ENCODE measurements around the gene SLC45A1. TPM values are rescaled to one million over a fixed set of nuclear protein-coding genes. Genes with fewer than 3 reads are reported as not detected.

SLC45A1 gene
- total and polyA plus RNA-seq, 2 donors (not counting 1 experiment from before 2014, with no cell fraction given): 0.54 to 0.64 TPM

DNA sequence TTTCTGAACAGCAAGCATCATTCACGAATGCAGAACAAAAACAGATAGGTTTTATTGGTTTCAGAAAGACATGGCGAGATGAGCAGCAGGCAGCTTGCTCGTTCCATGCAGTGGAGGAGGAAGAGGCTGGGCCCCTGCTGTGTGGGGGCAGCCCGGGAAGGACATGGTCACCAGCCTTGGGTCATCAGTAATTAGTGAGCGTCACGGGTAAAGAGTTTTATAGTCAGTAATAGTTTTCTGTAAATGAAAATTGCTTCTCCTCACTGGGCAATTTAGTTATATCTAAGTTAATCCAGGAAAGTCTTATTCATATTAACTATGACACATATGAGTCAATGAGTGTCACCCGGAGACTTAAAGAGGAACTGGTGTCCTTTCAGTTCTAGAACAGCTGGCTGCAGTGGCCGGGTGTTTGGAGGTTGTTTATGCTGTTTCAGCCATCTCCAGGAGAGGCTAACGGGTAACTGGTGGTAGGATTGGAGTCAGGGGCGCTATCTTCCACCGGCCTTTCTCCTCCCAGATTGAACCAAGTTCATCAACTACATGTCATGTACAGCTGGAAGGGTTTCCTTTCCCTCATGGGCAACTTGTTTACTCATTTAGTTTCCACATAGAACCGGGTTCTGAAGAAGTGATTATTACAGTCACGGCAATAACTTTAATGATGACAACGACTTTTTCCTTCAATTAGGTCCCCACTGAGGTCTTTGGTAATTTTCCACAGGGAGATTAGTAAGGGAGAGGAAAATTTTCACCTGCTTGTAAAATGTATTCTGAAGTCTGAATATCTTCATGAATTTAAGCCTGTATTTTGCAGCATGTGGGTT lies 34.6 kb upstream of the SLC45A1 start:
- no peak for TF ChIP-seq EZH2 (IDR thresholded peaks at IDR 0.05; ENCODE audit: borderline replicate concordance, insufficient read depth, low read depth, low read length, poor library complexity, severe bottlenecking)
- TF ChIP-seq, protein P1, sequence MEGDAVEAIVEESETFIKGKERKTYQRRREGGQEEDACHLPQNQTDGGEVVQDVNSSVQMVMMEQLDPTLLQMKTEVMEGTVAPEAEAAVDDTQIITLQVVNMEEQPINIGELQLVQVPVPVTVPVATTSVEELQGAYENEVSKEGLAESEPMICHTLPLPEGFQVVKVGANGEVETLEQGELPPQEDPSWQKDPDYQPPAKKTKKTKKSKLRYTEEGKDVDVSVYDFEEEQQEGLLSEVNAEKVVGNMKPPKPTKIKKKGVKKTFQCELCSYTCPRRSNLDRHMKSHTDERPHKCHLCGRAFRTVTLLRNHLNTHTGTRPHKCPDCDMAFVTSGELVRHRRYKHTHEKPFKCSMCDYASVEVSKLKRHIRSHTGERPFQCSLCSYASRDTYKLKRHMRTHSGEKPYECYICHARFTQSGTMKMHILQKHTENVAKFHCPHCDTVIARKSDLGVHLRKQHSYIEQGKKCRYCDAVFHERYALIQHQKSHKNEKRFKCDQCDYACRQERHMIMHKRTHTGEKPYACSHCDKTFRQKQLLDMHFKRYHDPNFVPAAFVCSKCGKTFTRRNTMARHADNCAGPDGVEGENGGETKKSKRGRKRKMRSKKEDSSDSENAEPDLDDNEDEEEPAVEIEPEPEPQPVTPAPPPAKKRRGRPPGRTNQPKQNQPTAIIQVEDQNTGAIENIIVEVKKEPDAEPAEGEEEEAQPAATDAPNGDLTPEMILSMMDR (IDR thresholded peaks at IDR 0.05): no peak
- Histone ChIP-seq H4K20me1 (ENCODE audit: control insufficient read depth, insufficient read depth, low read length, poor library complexity, severe bottlenecking) (no peaks in the 10 kb centered on the region), H3K36me3 (replicated peaks in 1 of 2; ENCODE audit: control extremely low read depth in 1 of 2, control insufficient read depth in 1 of 2, extremely low read depth in 1 of 2, insufficient read depth in 2 of 2, low read length in 1 of 2) (no peaks in the 10 kb centered on the region), H3K27ac (ENCODE audit: low read length in 2 of 2) (no peak overlapping the region), H3K4me3 (ENCODE audit: control extremely low read depth in 1 of 5, extremely low read depth in 1 of 5, insufficient read depth in 1 of 5, low read depth in 2 of 5, low read length in 4 of 5) (no peak overlapping the region), H3K79me2 (ENCODE audit: control insufficient read depth, insufficient read depth, low read length) (no peaks in the 10 kb centered on the region), H3K27me3 (replicated peaks in 1 of 4; ENCODE audit: control extremely low read depth in 1 of 4, control insufficient read depth in 3 of 4, insufficient read depth in 4 of 4, low read length in 3 of 4) (peaks cover 0 to 7% (median 3%) of the 10 kb centered on the region in 4 experiments), H3K9me3 (ENCODE audit: control extremely low read depth in 1 of 3, control insufficient read depth in 2 of 3, insufficient read depth in 1 of 3, low read length in 2 of 3) (no peaks in the 10 kb centered on the region), H3K4me1 (ENCODE audit: control insufficient read depth in 2 of 2, insufficient read depth in 2 of 2, low read length in 2 of 2) (peaks cover 0 to 4% of the 10 kb centered on the region in 2 donors), H3K9ac (ENCODE audit: low read length) (no peak overlapping the region), H3K4me2 (replicated peaks; ENCODE audit: low read depth, low read length, poor library complexity, severe bottlenecking) (peak overlapping the region; percentile 15), H2AFZ (ENCODE audit: insufficient read depth, low read depth, low read length, poor library complexity, severe bottlenecking) (peak overlapping the region; percentile 38)
- 73% methylated on average over 3 of the region's 14 CpGs for WGBS (ENCODE audit: insufficient coverage)
- H3K27me3 Mint-ChIP-seq: peaks cover 35% of the 10 kb centered on the region
- intact Hi-C loops (cut with micrococcal nuclease): no loop called here
- ChIA-PET CTCF (no interaction called here), POLR2A (no interaction called here)
- no peak overlapping the region for H3K4me3 Mint-ChIP-seq
- DNase-seq (peak; percentile 25), ATAC-seq (ENCODE audit: low read depth) (no peak)
- peak overlapping the region; percentile 32 for H3K27ac Mint-ChIP-seq
- no peaks in the 10 kb centered on the region for H3K9me3 Mint-ChIP-seq (ENCODE audit: insufficient read depth)
- H3K4me1 Mint-ChIP-seq: peaks cover 16% of the 10 kb centered on the region

DNA sequence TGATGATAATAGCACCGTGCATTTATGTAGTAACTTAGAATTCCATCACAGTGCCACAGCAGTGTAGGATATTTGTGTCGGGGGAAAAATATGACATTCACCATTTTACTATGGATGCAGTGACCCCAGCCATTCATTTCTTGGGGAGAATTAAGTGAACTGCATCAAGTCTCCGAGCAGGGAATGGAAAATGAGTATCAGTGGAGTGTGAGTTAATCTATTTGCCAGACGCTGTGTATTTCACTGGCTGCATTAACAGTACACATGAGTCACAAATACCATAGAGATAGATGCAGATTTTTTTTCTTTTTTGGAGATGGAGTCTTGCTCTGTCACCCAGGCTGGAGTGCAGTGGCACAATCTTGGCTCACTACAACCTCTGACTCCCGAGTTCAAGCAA lies 33.8 kb upstream of the SLC45A1 start:
- H3K4me2 ChIP-seq (replicated peaks; ENCODE audit: low read depth, low read length, poor library complexity, severe bottlenecking): no peak overlapping the region
- Mint-ChIP-seq H3K9me3 (ENCODE audit: insufficient read depth) (no peaks in the 10 kb centered on the region), H3K4me1 (peaks cover 16% of the 10 kb centered on the region), H3K4me3 (no peak overlapping the region), H3K27me3 (peaks cover 32% of the 10 kb centered on the region), H3K27ac (no peak overlapping the region)
- POLR2A ChIA-PET: no interaction called here
- H3K36me3 ChIP-seq (replicated peaks in 1 of 2; ENCODE audit: control extremely low read depth in 1 of 2, control insufficient read depth in 1 of 2, extremely low read depth in 1 of 2, insufficient read depth in 2 of 2, low read length in 1 of 2): no peaks in the 10 kb centered on the region
- H3K9ac ChIP-seq (ENCODE audit: low read length): no peak overlapping the region
- WGBS (ENCODE audit: insufficient coverage): 67% methylated on average over 1 of the region's 5 CpGs
- H3K9me3 ChIP-seq (ENCODE audit: control extremely low read depth in 1 of 3, control insufficient read depth in 2 of 3, insufficient read depth in 1 of 3, low read length in 2 of 3): no peaks in the 10 kb centered on the region
- no peaks in the 10 kb centered on the region for H3K79me2 ChIP-seq (ENCODE audit: control insufficient read depth, insufficient read depth, low read length)
- intact Hi-C loops (cut with micrococcal nuclease): no loop called here
- no peak overlapping the region for H2AFZ ChIP-seq (ENCODE audit: insufficient read depth, low read depth, low read length, poor library complexity, severe bottlenecking)
- ATAC-seq (ENCODE audit: low read depth): no peak
- no peaks in the 10 kb centered on the region for H4K20me1 ChIP-seq (ENCODE audit: control insufficient read depth, insufficient read depth, low read length, poor library complexity, severe bottlenecking)
- no peak overlapping the region for H3K27ac ChIP-seq (ENCODE audit: low read length in 2 of 2)
- H3K4me1 ChIP-seq (ENCODE audit: control insufficient read depth in 2 of 2, insufficient read depth in 2 of 2, low read length in 2 of 2): peaks cover 0 to 4% of the 10 kb centered on the region in 2 donors
- TF ChIP-seq, protein P1 (IDR thresholded peaks at IDR 0.05): no peak
- TF ChIP-seq EZH2 (IDR thresholded peaks at IDR 0.05; ENCODE audit: borderline replicate concordance, insufficient read depth, low read depth, low read length, poor library complexity, severe bottlenecking): no peak
- DNase-seq: no peak
- CTCF ChIA-PET: no interaction called here
- H3K4me3 ChIP-seq (ENCODE audit: control extremely low read depth in 1 of 5, extremely low read depth in 1 of 5, insufficient read depth in 1 of 5, low read depth in 2 of 5, low read length in 4 of 5): no peak overlapping the region
- peaks cover 0 to 7% (median 3%) of the 10 kb centered on the region in 4 experiments for H3K27me3 ChIP-seq (replicated peaks in 1 of 4; ENCODE audit: control extremely low read depth in 1 of 4, control insufficient read depth in 3 of 4, insufficient read depth in 4 of 4, low read length in 3 of 4)
